WI38 (cell line): ENCODE data around the gene PRR35.
"Not testable (repeated sequence)": the region's sequence is repeated elsewhere in the genome, so short reads cannot be mapped to it uniquely, and the experiment has no call there.

Source experiments
- H3K4me3 ChIP-seq: 2 replicates; pipeline ENCODE4 v1.5.1; 2011; ENCODE audit warnings: low read depth, mild to moderate bottlenecking, control low read depth, low read length
- CTCF ChIP-seq: IDR thresholded peaks from 2 replicates; pipeline ENCODE4 v1.5.1; 2012; ENCODE audit warnings: low read depth, mild to moderate bottlenecking, control low read depth, low read length

Gene PRR35

GRCh38 chr16:596736-597060 lies 36.5 kb downstream of the PRR35 start:
- no peak overlapping the region for H3K4me3 ChIP-seq
- no peak for TF ChIP-seq CTCF

GRCh38 chr16:597655-598054 lies 37.5 kb downstream of the PRR35 start:
- not testable (repeated sequence) for H3K4me3 ChIP-seq

- no peak overlapping the region for H3K4me3 ChIP-seq
- no peak for TF ChIP-seq CTCF
Measured at GRCh38 chr16:598823-599739, 38.9 kb downstream of the PRR35 start.

GRCh38 chr16:600781-601180 lies 40.6 kb downstream of the PRR35 start:
- no peak overlapping the region for H3K4me3 ChIP-seq

GRCh38 chr16:603933-604332 lies 43.7 kb downstream of the PRR35 start:
- H3K4me3 ChIP-seq = no peak overlapping the region
- TF ChIP-seq CTCF = no peak

More at GRCh38 chr16:600781-601180, 40.6 kb downstream of the PRR35 start:
- no peak for TF ChIP-seq CTCF

GRCh38 chr16:606656-607307 lies 46.6 kb downstream of the PRR35 start:
- H3K4me3 ChIP-seq = no peak overlapping the region
- no peak for TF ChIP-seq CTCF

- H3K4me3 ChIP-seq = no peak overlapping the region
- no peak for TF ChIP-seq CTCF
Measured at GRCh38 chr16:608019-608418, 47.8 kb downstream of the PRR35 start.

- no peak overlapping the region for H3K4me3 ChIP-seq
- TF ChIP-seq CTCF = no peak
Measured at GRCh38 chr16:609316-609715, 49.1 kb downstream of the PRR35 start.
